GM18951 (cell line): ENCODE data around the gene GPR161.
"Not testable (repeated sequence)": the region's sequence is repeated elsewhere in the genome, so short reads cannot be mapped to it uniquely, and the experiment has no call there.

ENCODE experiments used
- POLR2A ChIP-seq: IDR thresholded peaks from 4 replicates; pipeline ENCODE4 v1.6.1; 2011; ENCODE audit warnings: mild to moderate bottlenecking; ENCODE audit not compliant: insufficient read length, insufficient read depth; ENCODE audit errors: extremely low read depth
- in situ Hi-C: fragments of 300-500 bp; cut with MboI; formaldehyde crosslinking; loops from one replicate; pipeline ENCODE4 v1.12.0; 2022; ENCODE audit warnings: low sequenced_read_pairs, mixed read lengths, inconsistent platforms; ENCODE audit not compliant: unreplicated experiment

The GPR161 gene

DNA sequence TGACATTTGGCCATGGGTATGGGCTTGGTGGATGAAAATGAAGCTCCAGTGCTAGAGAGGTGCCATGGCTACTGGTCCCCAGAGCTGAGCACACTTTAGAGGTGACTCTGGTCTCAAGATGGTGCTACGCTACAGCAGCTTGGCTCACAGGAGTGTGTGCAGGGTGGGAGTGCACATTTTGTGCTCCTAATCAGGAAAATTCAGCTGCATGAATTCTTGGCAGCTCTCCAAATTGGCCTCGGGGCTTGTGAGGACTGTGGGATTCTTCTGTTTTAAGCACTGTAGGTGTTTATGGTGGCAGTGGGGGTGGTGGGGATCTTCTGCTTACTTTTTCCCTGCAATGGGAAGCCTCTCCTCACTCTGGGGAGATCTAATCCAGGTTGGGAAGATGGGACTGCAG is 24.7 kb upstream of the GPR161 start:
- TF ChIP-seq POLR2A = no peak
- in situ Hi-C loops = no loop called here

DNA sequence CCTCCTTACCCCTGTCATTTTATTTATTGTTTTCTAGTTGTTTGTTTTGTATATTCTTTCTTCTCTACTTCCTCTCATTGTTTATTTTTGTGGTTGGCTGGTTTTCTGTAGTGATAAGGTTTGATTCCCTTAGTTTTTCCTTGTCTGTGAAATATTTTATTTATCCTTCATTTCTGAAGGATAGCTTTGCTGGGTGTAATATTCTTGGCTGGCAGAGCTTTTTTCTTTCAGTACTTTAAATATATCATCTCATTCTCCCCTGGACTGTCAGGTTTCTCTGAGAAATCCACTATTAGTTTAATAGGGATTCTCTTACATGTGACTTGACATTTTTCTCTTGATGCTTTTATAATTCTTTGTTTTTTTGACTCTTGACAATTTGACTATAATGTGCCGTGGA is 23.2 kb upstream of the GPR161 start:
- no peak for TF ChIP-seq POLR2A
- in situ Hi-C loops = no loop called here

DNA sequence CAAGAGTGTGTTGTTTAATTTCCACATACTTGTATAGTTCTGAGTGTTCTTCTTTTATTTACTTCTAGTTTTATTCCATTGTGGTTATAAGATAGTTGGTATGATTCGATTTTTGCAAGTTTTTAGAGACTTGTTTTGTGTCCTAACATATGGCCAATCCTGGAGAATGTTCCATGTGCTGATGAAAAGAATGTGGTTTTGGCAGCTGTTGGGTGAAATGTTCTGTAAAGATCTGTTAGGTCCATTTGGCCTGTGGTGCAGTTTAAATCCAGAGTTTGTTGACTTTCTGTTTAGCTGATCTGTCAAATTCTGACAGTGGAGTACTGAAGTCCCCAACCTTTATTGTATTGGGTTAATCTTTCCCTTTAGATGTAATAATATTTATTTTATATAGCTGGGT is 22.5 kb upstream of the GPR161 start:
- TF ChIP-seq POLR2A = no peak
- in situ Hi-C loops = no loop called here

DNA sequence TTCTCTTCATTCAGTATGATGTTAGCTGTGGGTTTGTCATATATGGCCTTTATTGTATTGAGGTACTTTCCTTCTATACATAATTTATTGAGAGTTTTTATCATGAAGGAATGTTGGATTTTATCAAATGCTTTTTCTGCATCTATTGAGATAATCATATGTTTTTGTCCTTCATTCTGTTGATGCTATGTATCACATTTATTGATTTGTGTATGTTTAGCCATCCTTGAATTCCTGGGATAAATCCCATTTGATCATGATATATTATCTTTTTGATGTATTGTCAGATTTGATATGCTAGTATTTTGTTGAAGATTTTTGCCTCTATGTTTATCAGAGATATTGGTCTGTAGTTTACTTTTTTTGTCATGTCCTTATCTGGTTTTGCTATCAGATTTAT is 20.9 kb upstream of the GPR161 start:
- in situ Hi-C loops = no loop called here

DNA sequence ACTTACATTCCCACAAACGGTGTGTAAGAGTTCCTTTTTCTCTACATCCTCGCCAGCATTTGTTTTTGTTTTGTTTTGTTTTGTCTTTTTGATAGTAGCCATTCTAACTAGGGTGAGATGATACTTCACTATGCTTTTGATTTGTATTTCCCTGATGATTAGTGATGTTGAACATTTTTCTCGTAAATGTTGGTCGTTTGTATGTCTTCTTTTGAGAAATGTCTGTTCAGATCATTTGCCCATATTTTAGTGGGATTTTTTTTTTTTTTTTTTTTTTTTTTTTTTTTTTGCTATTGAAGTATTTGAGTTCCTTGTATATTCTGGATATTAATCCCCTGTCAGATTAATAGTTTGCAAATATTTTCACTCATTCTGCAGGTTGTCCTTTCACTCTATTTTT is 19.2 kb upstream of the GPR161 start:
- in situ Hi-C loops = no loop called here
- TF ChIP-seq POLR2A = no peak

More for the DNA sequence above, 20.9 kb upstream of the GPR161 start:
- no peak for TF ChIP-seq POLR2A

DNA sequence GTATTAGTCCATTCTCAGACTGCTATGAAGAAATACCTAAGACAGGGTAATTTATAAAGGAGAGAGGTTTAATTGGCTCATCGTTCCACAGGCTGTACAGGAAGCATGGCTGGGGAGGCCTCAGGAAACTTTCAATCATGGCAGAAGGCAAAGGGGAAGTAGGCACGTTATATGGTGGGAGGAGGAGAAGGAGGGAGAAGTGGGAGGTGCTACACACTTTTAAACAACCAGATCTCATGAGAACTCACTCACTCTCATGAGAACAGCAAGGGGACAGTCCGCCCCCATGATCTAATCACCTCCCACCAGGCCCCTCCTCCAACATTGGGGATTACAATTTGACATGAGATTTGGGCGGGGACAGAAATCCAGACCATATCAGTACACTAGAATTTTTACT is 18.0 kb upstream of the GPR161 start:
- in situ Hi-C loops = not testable (repeated sequence)

DNA sequence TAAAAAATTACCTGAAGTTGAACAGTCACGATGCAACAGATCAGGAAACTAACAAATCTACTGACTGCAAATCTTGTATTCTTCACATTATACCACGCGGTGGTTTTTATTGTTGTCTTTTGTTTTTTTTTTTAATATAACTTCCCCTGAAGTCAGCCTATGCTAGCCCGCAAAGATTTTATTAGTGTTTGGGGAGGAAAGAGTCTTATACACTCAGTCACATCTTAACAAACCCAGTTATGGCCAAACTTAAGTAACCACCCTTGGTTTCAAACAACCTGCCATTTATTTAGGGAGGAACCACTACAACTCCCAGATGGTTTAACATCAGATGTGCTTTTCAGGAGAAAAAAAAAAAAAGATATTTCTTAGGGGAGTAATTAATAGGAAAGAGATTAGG is 15.2 kb upstream of the GPR161 start:
- in situ Hi-C loops = no loop called here

DNA sequence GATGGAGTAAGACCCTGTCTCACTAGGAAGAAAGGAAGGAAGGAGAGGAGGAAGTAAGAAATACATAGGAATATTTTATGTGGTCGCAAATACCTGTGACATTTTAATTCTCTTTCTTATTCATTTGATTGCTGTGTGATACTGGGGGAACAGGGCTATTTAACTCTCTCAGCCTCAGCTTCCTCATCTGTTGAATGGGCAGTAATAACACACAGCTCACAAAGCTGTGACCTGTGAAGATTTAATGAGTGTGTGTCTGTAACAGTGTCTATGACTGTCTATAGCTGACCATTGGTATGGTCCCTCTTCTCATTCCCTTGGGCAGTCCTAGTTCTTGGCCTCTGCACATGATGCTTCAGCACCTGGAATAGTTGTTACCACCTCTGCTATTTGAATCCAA is 13.6 kb upstream of the GPR161 start:
- TF ChIP-seq POLR2A = no peak
- in situ Hi-C loops = no loop called here

More for the DNA sequence above, 15.2 kb upstream of the GPR161 start:
- TF ChIP-seq POLR2A = no peak

DNA sequence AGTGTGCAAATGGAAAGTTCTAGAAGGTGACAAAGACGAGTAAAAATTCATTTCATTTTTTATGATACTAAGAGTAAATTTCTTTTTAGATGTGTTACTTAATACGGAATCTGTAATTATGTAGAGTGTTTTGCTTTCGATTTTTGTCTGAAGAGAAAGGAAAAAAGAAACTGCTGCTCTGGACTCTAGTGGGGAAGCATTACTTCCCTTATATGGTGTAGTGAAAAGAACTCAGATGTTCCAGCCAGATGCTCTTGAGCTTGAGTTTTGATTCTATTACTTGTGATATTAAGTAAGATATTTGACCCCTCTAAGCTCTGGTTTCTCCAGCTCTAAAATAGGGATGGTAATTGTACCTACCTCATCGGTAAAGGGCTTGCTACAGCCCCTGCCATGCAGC is 12.2 kb upstream of the GPR161 start:
- TF ChIP-seq POLR2A = no peak
- in situ Hi-C loops = no loop called here

DNA sequence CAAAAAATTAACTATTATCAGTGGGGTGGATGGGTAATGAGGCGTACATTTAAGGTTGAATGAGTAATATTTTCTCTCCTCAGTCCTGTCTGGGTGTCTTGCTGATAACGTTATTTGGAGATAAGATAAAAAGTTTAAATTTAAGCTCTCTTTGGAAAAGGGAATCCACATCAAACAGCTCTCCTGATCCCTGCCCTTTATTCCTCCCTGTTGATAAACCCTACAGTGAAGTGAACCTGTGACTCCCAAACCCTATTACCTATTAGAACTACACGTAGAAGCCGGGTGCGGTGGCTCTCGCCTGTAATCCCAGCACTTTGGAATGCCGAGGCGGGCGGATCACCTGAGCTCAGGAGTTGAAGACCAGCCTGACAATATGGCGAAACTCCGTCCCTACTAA is 9.9 kb upstream of the GPR161 start:
- no peak for TF ChIP-seq POLR2A
- in situ Hi-C loops = no loop called here

DNA sequence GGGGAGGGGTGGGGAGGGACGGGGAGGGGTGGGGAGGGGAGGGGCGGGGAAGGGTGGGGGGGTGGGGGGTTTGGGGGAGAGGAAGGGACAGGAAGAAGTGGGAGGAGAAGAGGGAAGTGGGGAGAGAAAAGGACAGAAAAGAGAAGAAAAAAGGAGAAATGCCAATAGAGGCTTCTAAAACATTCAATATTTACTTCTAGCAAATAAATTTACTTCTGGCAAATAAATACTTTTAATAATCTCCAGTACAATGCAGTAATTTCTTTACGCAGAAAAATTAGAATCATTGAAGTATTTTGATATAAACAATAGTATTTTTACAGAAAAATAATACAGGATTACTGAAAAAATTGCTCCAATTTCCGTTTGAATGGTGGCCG is 9.4 kb upstream of the GPR161 start:
- in situ Hi-C loops = no loop called here

DNA sequence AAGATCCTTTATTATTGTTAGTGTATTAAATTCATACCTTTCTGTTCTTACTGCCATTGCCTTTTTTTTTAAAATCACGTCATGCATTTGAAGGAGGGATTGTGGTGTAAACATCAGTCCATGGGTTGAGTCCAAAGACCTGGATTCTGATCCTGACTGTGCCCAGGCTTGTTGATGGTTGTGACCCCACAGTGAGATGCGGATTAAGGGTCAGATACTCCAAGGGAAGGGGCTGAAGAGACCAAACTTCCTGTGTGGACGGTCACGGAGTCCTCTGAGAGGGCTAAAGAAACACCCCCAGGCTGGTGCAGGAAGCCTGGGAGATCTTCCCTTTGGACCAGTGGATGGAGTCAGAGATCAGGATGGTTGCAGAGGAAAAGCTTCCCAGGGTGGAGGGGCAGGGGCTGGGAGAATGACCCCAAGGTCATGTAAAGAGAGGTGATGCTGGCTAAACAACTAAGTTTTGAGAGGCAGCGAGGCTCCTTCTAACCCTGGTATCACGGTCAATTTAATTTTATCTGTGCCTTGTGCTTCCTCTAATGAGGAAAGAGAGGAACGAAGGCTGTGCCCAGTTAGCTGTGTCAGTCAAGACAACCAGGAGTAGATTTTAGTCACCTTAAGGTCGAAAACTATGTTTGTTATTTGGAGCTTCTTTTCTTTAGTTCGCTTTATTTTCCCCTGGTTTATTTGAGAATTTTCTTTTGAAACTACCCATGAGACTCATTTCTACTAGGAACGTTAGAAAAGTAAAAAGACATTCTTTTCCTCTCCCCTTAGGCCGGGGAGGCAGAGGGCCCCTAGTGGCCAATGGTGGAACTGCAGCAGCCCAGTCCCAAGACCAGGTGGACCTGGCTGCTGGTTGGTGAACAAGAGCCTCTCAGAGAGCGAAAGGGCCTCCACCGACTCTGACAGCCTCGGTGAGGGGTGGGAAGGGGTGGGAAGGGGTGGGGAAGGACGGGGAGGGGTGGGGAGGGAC is 8.7 kb upstream of the GPR161 start:
- no peak for TF ChIP-seq POLR2A
- in situ Hi-C loops = no loop called here

More for the DNA sequence above, 9.4 kb upstream of the GPR161 start:
- no peak for TF ChIP-seq POLR2A

DNA sequence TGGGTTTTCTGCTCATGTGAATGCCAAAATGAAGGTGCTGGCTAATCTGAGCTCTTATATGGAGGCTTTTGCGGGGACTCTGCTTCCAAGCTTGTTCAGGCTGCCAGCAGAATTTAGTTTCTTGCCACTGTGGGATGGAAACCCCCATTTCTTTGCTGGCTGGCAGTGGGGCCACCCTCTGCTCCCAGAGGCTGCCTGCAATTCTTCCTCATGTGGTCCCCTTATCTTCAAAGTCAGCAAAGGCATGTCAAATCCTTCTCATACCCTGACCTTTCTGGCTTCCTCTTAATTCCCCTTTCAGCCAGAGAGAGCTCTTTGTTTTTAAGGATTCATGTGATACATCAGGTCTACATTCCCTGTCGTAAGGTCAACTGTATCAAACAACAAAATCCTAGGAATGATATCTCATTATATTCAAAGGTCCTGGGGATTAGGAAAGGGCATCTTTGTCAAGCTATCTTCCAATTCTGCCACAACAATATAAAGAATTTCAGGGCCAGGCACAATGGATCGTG is 5.2 kb upstream of the GPR161 start:
- in situ Hi-C loops = no loop called here
- no peak for TF ChIP-seq POLR2A

DNA sequence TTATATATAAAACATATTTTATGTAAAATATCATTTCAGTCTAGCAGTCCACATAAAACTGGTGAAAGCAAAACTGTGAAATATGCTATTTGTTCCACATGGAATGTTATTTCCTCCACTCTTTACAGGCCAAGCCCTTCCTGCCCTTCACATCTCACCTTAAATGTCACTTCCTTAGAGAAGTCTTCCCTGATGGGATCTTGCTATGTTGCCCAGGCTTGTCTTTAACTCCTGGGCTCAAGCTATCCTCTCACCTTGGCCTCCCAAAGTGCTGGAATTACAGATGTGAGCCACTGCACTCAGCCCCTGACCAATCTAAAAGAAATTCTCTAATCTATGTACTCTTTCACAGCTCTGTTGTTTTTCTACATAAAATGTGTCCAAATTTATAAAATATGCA is 2.3 kb upstream of the GPR161 start:
- in situ Hi-C loops = no loop called here
- no peak for TF ChIP-seq POLR2A
